WTC11 (cell line): ENCODE measurements around the gene MYOCOS.

ENCODE experiments used
- E2F1 ChIP-seq: sonication (generic); formaldehyde crosslinking; IDR thresholded peaks from 2 replicates; pipeline ENCODE4 v1.8.0; 2022; ENCODE audit warnings: mild to moderate bottlenecking, missing genetic modification reagents
- FOXK1 ChIP-seq: sonication (generic); formaldehyde crosslinking; IDR thresholded peaks from 2 replicates; pipeline ENCODE4 v1.8.0; 2022; ENCODE audit warnings: mild to moderate bottlenecking, moderate library complexity, missing genetic modification reagents
- MAX ChIP-seq: sonication (generic); formaldehyde crosslinking; IDR thresholded peaks from 2 replicates; pipeline ENCODE4 v1.8.0; 2022; ENCODE audit warnings: mild to moderate bottlenecking, missing genetic modification reagents

- TF ChIP-seq MAX (CRISPR knock-in tag) (no peak), FOXK1 (no peak), E2F1 (CRISPR knock-in tag) (no peak)
Measured at GRCh38 chr1:171644805-171645483, 22.9 kb downstream of the MYOCOS start.
